AG04449 (cell line): ENCODE results near the gene ZNF524.

Experiments
- CTCF ChIA-PET: fragments of 350-600 bp; formaldehyde crosslinking; extraction: SDS; loops from one replicate; lab custom pipeline; 2021; ENCODE audit warnings: antibody characterized with exemption; lab: Yijun Ruan, JAX
- POLR2A ChIA-PET: fragments of 400-600, 350-600 bp; formaldehyde crosslinking; extraction: SDS; loops from one replicate; lab custom pipeline; 2020; ENCODE audit warnings: antibody characterized with exemption, inconsistent platforms; lab: Yijun Ruan, JAX
- DNase-seq: peaks from one replicate; pipeline ENCODE4 v3.0.0-alpha.2; 2010; ENCODE audit warnings: low read depth, low spot score
- H3K4me3 ChIP-seq: 2 replicates; pipeline ENCODE4 v1.5.1; 2011; ENCODE audit warnings: low read depth, mild to moderate bottlenecking, control low read depth, low read length
- TF ChIP-seq, protein P1 (sequence below): IDR thresholded peaks from one replicate; pipeline ENCODE4 v1.5.1; 2011; ENCODE audit warnings: mild to moderate bottlenecking, moderate library complexity, low read length, control low read depth, inconsistent platforms; ENCODE audit not compliant: insufficient read depth; ENCODE audit errors: missing control alignments

ZNF524 gene

DNA sequence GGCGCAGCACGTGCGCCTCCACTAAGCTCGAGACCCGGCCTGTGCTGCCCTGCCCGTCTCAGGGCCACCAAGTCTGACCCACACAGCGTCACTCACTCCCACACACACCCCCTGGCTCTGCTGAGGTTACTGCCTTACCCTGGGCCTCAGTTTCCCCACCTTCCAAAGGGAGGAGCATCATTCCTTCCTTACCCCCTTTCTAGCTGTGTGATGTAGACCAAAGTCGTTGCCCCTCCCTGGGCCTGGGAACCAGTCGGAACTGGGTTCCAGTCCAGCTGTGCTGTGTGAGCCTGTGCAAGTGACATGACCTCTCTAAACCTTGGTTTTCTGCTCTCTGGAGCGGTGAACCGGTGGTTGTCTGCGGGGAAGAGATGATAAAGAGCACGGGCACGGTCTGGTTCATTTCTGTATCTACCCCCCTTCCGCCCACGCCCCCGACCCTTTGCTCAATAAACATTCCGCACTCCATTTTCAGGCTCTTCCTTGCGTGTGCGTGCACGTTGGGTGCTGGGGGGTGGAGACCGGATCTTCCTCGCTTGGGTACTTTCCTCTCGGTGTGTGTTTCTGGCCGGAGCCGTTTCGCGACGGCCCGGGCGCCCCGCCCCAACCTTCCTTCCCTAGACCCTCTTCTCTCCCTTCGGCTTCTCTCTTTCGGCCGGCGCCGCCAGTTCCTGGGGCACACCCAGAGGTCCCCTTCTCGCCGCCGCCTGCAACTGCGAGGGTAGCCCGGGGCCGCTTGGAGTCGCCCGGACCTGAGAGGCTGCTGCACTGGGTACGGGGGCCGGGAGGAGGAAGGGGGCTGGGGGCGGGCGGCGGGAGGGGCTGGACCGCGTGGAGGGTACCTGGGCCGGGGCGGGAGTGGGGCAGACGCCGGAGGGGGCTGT is 43.2 kb downstream of the ZNF524 start, which contains the start of gene ZNF581:
ZNF581 (plus strand) TSS at position 647 of the 884 bp plus-strand sequence. CDS start 923 bp downstream, outside the sequence.
- TF ChIP-seq, protein P1, sequence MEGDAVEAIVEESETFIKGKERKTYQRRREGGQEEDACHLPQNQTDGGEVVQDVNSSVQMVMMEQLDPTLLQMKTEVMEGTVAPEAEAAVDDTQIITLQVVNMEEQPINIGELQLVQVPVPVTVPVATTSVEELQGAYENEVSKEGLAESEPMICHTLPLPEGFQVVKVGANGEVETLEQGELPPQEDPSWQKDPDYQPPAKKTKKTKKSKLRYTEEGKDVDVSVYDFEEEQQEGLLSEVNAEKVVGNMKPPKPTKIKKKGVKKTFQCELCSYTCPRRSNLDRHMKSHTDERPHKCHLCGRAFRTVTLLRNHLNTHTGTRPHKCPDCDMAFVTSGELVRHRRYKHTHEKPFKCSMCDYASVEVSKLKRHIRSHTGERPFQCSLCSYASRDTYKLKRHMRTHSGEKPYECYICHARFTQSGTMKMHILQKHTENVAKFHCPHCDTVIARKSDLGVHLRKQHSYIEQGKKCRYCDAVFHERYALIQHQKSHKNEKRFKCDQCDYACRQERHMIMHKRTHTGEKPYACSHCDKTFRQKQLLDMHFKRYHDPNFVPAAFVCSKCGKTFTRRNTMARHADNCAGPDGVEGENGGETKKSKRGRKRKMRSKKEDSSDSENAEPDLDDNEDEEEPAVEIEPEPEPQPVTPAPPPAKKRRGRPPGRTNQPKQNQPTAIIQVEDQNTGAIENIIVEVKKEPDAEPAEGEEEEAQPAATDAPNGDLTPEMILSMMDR, result no peak
- CTCF ChIA-PET, result interaction anchor here (2.2 kb wide), 2 partner anchors 9 to 10 kb away, joined by 16 read pairs; no protein-coding TSS in a partner anchor
- DNase-seq, result no peak
- peak within 1 kb of the TSS; percentile 74 for H3K4me3 ChIP-seq
- POLR2A ChIA-PET, result interaction anchor here (1.0 to 2.5 kb wide), 4 partner anchors 10 to 37 kb away, joined by 3 to 11 read pairs (median 6); partner anchors contain the start of genes U2AF2, ZNF784 and ZNF865

DNA sequence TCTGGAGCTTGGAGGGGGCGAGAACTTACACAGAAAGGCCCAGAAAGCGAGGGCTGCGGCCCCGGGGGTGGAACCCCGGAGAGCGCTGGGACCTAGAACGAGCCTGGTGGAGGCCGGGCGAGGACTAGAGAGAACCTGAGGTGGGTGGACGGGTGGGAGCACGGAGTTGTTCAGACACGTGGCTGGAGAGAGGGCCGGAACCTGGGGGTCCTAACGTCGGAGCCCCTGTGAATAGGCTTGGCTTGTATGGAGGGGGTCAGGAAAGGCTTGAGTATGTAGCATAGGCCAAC is 43.7 kb downstream of the ZNF524 start:
- POLR2A ChIA-PET, result interaction anchor here (1.9 to 2.5 kb wide), 2 partner anchors 11 kb away, joined by 8 to 11 read pairs; partner anchors contain the start of gene U2AF2
- no peak for DNase-seq
- CTCF ChIA-PET, result interaction anchor here (2.2 kb wide), 2 partner anchors 9 to 11 kb away, joined by 16 read pairs; no protein-coding TSS in a partner anchor
- H3K4me3 ChIP-seq, result peak overlapping the region; percentile 74
- TF ChIP-seq, protein P1, result no peak

DNA sequence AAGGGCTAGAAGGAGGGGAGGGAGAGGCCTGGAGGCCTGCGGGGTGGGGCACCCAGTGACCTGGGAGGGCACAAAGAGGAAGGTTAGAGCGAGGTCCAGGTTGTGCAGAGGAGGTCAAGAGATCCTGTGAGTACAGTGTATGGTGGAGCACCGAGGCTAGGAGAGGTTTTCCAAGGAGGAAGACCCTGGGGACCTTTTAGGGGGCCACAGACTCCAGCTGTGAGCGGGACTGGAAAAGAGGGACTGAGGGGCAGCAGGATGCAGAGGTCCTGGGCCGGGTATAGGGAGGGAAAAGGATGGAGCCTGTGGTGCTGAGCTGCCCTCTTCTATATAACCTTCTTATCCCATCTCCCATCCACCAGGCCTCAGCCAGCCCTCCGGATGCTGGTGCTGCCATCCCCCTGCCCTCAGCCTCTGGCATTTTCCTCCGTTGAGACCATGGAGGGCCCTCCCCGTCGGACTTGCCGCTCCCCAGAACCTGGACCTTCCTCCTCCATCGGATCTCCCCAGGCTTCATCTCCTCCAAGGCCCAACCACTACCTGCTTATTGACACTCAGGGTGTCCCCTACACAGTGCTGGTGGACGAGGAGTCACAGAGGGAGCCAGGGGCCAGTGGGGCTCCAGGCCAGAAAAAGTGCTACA is 44.2 kb downstream of the ZNF524 start:
- H3K4me3 ChIP-seq, result peak overlapping the region; percentile 74
- TF ChIP-seq, protein P1, result no peak
- ChIA-PET CTCF (interaction anchor here (1.4 to 3.7 kb wide), 3 partner anchors 8 to 9 kb away, joined by 4 to 16 read pairs (median 11); no protein-coding TSS in a partner anchor), POLR2A (interaction anchor here (2.5 kb wide), 1 partner anchor 10 kb away, joined by 11 read pairs; the partner anchor contains the start of gene U2AF2)
- DNase-seq, result no peak

DNA sequence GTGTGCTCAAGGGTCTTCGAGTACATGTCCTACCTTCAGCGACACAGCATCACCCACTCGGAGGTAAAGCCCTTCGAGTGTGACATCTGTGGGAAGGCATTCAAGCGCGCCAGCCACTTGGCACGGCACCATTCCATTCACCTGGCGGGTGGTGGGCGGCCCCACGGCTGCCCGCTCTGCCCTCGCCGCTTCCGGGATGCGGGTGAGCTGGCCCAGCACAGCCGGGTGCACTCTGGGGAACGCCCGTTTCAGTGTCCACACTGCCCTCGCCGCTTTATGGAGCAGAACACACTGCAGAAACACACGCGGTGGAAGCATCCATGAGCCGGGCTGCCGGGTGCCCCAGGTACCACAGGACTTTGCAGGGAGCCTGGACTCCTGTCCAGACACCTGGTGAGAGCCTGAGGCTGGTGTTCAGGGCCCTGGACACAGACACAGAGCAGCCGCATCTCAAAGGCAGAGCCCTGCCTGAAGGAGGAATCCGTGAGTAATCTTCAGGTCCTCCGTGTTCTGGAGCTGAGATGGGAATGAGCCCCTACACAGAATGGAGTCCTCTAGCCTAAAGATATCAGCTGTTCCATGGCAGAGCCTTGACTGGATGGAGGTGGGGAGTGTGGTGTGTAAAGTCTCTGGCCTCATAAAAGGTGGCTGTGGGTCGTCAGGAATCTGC is 44.9 kb downstream of the ZNF524 start:
- ChIA-PET CTCF (interaction anchor here (1.4 to 5.7 kb wide), 4 partner anchors 8 to 12 kb away, joined by 4 to 51 read pairs (median 9); partner anchors contain the start of gene U2AF2), POLR2A (no interaction called here)
- no peak for DNase-seq
- TF ChIP-seq, protein P1, result no peak
- H3K4me3 ChIP-seq, result peak overlapping the region; percentile 74

DNA sequence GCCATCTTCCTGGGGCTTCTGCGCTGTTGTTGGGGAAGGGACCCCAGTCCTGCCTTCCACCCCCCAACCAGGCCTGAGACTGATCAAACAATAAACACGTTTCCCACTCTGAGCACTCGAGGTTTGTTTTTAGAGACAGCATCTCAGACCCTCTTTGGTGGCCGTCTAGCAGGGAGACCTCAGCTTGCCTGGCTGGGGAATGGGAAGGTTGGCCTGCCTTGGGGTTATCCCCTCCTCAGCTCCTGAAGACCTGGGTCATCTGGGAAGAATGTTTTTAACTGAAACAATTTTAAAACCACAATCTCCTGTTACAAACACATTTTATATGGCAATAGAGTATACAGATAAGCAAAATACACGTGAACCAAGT is 45.4 kb downstream of the ZNF524 start:
- CTCF ChIA-PET, result interaction anchor here (1.4 to 5.7 kb wide), 5 partner anchors 8 to 26 kb away, joined by 4 to 51 read pairs (median 9); partner anchors contain the start of gene U2AF2
- H3K4me3 ChIP-seq, result no peak overlapping the region
- POLR2A ChIA-PET, result no interaction called here
- TF ChIP-seq, protein P1, result no peak
- no peak for DNase-seq
